VCaP (cell line): ENCODE measurements around the gene TPK1.

Experiments
- H3K27ac ChIP-seq: fragments of 450-650 bp; 2 replicates; pipeline ENCODE4 v1.5.1; 2017
- TF ChIP-seq, protein P1 (sequence below): fragments of 450-650 bp; conservative IDR thresholded peaks from 2 replicates; pipeline ENCODE4 v1.5.1; 2017; ENCODE audit warnings: mild to moderate bottlenecking, moderate library complexity

TPK1 gene

GRCh38 chr7:144487901-144488300 lies 348.0 kb downstream of the TPK1 start:
- no peak overlapping the region for H3K27ac ChIP-seq
- TF ChIP-seq, protein P1, sequence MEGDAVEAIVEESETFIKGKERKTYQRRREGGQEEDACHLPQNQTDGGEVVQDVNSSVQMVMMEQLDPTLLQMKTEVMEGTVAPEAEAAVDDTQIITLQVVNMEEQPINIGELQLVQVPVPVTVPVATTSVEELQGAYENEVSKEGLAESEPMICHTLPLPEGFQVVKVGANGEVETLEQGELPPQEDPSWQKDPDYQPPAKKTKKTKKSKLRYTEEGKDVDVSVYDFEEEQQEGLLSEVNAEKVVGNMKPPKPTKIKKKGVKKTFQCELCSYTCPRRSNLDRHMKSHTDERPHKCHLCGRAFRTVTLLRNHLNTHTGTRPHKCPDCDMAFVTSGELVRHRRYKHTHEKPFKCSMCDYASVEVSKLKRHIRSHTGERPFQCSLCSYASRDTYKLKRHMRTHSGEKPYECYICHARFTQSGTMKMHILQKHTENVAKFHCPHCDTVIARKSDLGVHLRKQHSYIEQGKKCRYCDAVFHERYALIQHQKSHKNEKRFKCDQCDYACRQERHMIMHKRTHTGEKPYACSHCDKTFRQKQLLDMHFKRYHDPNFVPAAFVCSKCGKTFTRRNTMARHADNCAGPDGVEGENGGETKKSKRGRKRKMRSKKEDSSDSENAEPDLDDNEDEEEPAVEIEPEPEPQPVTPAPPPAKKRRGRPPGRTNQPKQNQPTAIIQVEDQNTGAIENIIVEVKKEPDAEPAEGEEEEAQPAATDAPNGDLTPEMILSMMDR: no peak

DNA sequence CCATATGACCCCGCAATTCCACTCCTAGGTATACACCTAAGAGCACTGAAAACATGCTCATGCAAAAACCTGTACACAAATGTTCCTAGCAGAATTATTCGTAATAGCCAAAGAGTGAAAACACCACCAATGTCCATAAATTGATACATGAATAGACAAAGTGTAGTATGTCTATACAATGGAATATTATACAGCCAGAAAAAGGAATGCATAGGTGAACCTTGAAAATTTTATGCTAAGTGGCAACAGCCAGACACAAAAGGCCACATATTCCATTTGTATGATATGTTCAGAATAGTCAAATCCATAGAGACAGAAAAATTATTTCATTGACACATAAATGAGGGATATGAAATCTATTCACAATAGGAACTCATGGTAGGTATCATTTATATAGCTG lies 351.4 kb downstream of the TPK1 start:
- TF ChIP-seq, protein P1: no peak
- no peak overlapping the region for H3K27ac ChIP-seq

GRCh38 chr7:144483189-144483588 lies 352.7 kb downstream of the TPK1 start:
- H3K27ac ChIP-seq: no peak overlapping the region
- TF ChIP-seq, protein P1: no peak

- no peak overlapping the region for H3K27ac ChIP-seq
- TF ChIP-seq, protein P1: no peak
Observed at GRCh38 chr7:144481833-144482232, 354.0 kb downstream of the TPK1 start.

GRCh38 chr7:144477348-144477747 lies 358.5 kb downstream of the TPK1 start:
- TF ChIP-seq, protein P1: no peak
- H3K27ac ChIP-seq: no peak overlapping the region

GRCh38 chr7:144474800-144475615 lies 360.8 kb downstream of the TPK1 start:
- no peak overlapping the region for H3K27ac ChIP-seq
- TF ChIP-seq, protein P1: no peak

DNA sequence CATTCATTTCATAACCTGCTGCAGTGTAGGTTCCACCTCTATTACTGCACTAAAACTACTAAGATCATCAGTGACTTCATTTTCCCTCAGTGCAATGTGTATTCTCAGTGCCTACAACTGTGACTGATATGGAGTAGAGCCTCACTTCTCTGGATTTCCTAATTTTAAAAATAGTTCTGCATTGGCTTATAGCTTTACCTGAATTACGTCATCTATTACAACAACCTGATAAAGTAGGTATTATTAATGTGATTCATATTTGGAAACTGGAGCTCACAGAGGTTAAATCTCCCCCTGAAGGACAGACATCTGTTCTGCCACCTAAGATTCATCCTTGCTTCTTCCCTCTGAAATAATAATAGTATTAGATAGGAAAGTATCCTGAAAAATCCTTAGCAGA lies 361.5 kb downstream of the TPK1 start:
- no peak overlapping the region for H3K27ac ChIP-seq
- TF ChIP-seq, protein P1: no peak
